Liver (tissue), 9 donors: ENCODE results near the gene DLK1. TPM values are rescaled to one million over a fixed set of nuclear protein-coding genes. Genes with fewer than 3 reads are reported as not detected.

Experiments
- DNase-seq: peaks from one replicate; pipeline ENCODE4 v3.0.0-alpha.2; 2017; ENCODE audit warnings: low spot score
- H3K27ac ChIP-seq, 2 donors: one replicate each; pipeline ENCODE4 v1.7.0; 2013; ENCODE audit warnings: inconsistent platforms in 2 of 2, low read length in 2 of 2, control low read depth in 1 of 2, low read depth in 1 of 2, mild to moderate bottlenecking in 1 of 2
- H3K27me3 ChIP-seq, 4 donors: one replicate each; pipeline versions ENCODE4 v1.6.1 to v1.7.0; 2013; ENCODE audit warnings: low read length in 3 of 4, inconsistent platforms in 1 of 4, mild to moderate bottlenecking in 1 of 4, moderate library complexity in 1 of 4; ENCODE audit not compliant: control insufficient read depth in 4 of 4, insufficient read depth in 4 of 4
- H3K36me3 ChIP-seq, 4 donors: one replicate each; pipeline versions ENCODE4 v1.6.1 to v1.7.0; 2013; ENCODE audit warnings: low read length in 3 of 4, mild to moderate bottlenecking in 3 of 4, low read depth in 1 of 4, moderate library complexity in 1 of 4; ENCODE audit not compliant: control insufficient read depth in 4 of 4, insufficient read depth in 3 of 4
- H3K4me1 ChIP-seq, 4 donors: one replicate each; pipeline versions ENCODE4 v1.6.1 to v1.7.0; 2013; ENCODE audit warnings: low read length in 3 of 4, mild to moderate bottlenecking in 3 of 4, moderate library complexity in 1 of 4; ENCODE audit not compliant: control insufficient read depth in 4 of 4, insufficient read depth in 4 of 4
- H3K4me3 ChIP-seq, 3 donors: one replicate each; pipeline versions ENCODE4 v1.6.1 to v1.7.0; 2013; ENCODE audit warnings: low read length in 3 of 3, control low read depth in 1 of 3, low read depth in 1 of 3, mild to moderate bottlenecking in 1 of 3
- H3K9ac ChIP-seq, 2 donors: one replicate each; pipeline ENCODE4 v1.7.0; 2013; ENCODE audit warnings: low read length in 2 of 2, mild to moderate bottlenecking in 2 of 2, moderate library complexity in 2 of 2, control low read depth in 1 of 2, low read depth in 1 of 2
- H3K9me3 ChIP-seq, 4 donors: one replicate each; pipeline versions ENCODE4 v1.6.1 to v1.7.0; 2013; ENCODE audit warnings: low read length in 3 of 4; ENCODE audit not compliant: control insufficient read depth in 4 of 4
- ATF3 ChIP-seq: IDR thresholded peaks from 2 replicates; pipeline ENCODE4 v1.6.1; 2016; ENCODE audit warnings: antibody characterized with exemption
- CTCF ChIP-seq: fragments of 150-350 bp; IDR thresholded peaks from 2 replicates; pipeline ENCODE4 v1.5.1; 2017; ENCODE audit warnings: improper control_type of control experiment, low read depth, low read length; ENCODE audit not compliant: missing input control
- EGR1 ChIP-seq, 2 donors: IDR thresholded peaks; 2 replicates each; pipeline ENCODE4 v1.6.1; 2016 to 2018; ENCODE audit warnings: antibody characterized with exemption in 2 of 2, low read depth in 2 of 2
- FOXA1 ChIP-seq: IDR thresholded peaks from 2 replicates; pipeline ENCODE4 v1.6.1; 2016; ENCODE audit warnings: antibody characterized with exemption
- FOXA2 ChIP-seq: IDR thresholded peaks from 2 replicates; pipeline ENCODE4 v1.6.1; 2016; ENCODE audit warnings: antibody characterized with exemption
- GABPA ChIP-seq, 2 donors: IDR thresholded peaks in 1 of 2; conservative IDR thresholded peaks in 1 of 2; 2 replicates each; pipeline ENCODE4 v1.6.1; 2016; ENCODE audit warnings: antibody characterized with exemption in 2 of 2, mild to moderate bottlenecking in 1 of 2, moderate library complexity in 1 of 2
- HNF4A ChIP-seq, 2 donors: conservative IDR thresholded peaks; 2 replicates each; pipeline ENCODE4 v1.6.1; 2016; ENCODE audit warnings: antibody characterized with exemption in 2 of 2, mild to moderate bottlenecking in 2 of 2
- HNF4G ChIP-seq: IDR thresholded peaks from 2 replicates; pipeline ENCODE4 v1.6.1; 2016; ENCODE audit warnings: antibody characterized with exemption
- JUND ChIP-seq, 2 donors: IDR thresholded peaks; 2 replicates each; pipeline ENCODE4 v1.6.1; 2016; ENCODE audit warnings: antibody characterized with exemption in 2 of 2
- MAX ChIP-seq: IDR thresholded peaks from 2 replicates; pipeline ENCODE4 v1.6.1; 2016; ENCODE audit warnings: antibody characterized with exemption
- NR2F2 ChIP-seq: IDR thresholded peaks from 2 replicates; pipeline ENCODE4 v1.6.1; 2016; ENCODE audit warnings: antibody characterized with exemption
- RAD21 ChIP-seq, 2 donors: IDR thresholded peaks; 2 replicates each; pipeline ENCODE4 v1.6.1; 2016; ENCODE audit warnings: antibody characterized with exemption in 2 of 2, mild to moderate bottlenecking in 2 of 2
- REST ChIP-seq: IDR thresholded peaks from 2 replicates; pipeline ENCODE4 v1.6.1; 2016; ENCODE audit warnings: antibody characterized with exemption, mild to moderate bottlenecking
- RXRA ChIP-seq, 2 donors: IDR thresholded peaks; 2 replicates each; pipeline ENCODE4 v1.6.1; 2017 to 2018; ENCODE audit warnings: antibody characterized with exemption in 2 of 2, mild to moderate bottlenecking in 1 of 2
- SP1 ChIP-seq: IDR thresholded peaks from 2 replicates; pipeline ENCODE4 v1.6.1; 2018; ENCODE audit warnings: antibody characterized with exemption, mild to moderate bottlenecking
- TAF1 ChIP-seq: conservative IDR thresholded peaks from 2 replicates; pipeline ENCODE4 v1.6.1; 2016; ENCODE audit warnings: antibody characterized with exemption, mild to moderate bottlenecking
- YY1 ChIP-seq: IDR thresholded peaks from 2 replicates; pipeline ENCODE4 v1.6.1; 2016; ENCODE audit warnings: antibody characterized with exemption, mild to moderate bottlenecking
- ZBTB33 ChIP-seq: IDR thresholded peaks from 2 replicates; pipeline ENCODE4 v1.6.1; 2016; ENCODE audit warnings: antibody characterized with exemption
- WGBS: extraction: QIAGEN DNeasy Blood & Tissue Kit; methylation state at CpG from one replicate; pipeline ENCODE4 v1.1.7; 2013; 5-methylcytosine and 5-hydroxymethylcytosine counted together
- polyA plus RNA-seq, 2 donors: library from polyadenylated mRNA; stranded (reverse) in 1 of 2; unstranded in 1 of 2; fragments of 200-250 nt in 1 of 2; fragments of >200 nt in 1 of 2; fragmentation: Nextera tagmentation in 1 of 2; extraction: Ambion mirVana in 1 of 2; gene quantifications; one replicate each; pipeline versions ENCODE4 v1.2.1 to v1.2.3, GENCODE V29; 2013 to 2015
- total RNA-seq, 2 donors: library from RNA; depleted of rRNA; stranded (reverse); fragments of >200 nt; gene quantifications; one replicate each; pipeline ENCODE4 v1.2.3, GENCODE V29; 2014
- donor health status: healthy.
- donor health status: healthy.
- donor health status: healthy.
- donor health status: healthy.
- donor health status: healthy.

DLK1 gene
- total and polyA plus RNA-seq, 4 donors, result 0.42 to 331 (median 1.8) TPM; not detected in 1

GRCh38 chr14:100708425-100709288, 18.0 kb upstream of the DLK1 start:
- peaks cover 0 to 7% (median 0%) of the 10 kb centered on the region in 4 donors for H3K27me3 ChIP-seq
- DNase-seq, result no peak
- H3K9ac ChIP-seq, result no peak overlapping the region
- WGBS, result 40% methylated on average over 40 of the region's 40 CpGs
- peaks cover 0 to 3% (median 0%) of the 10 kb centered on the region in 4 donors for H3K4me1 ChIP-seq
- H3K4me3 ChIP-seq, result no peak overlapping the region
- TF ChIP-seq FOXA2, result no peak
- TF ChIP-seq HNF4G, result no peak
- TF ChIP-seq YY1, result no peak
- TF ChIP-seq RXRA (IDR thresholded peaks at IDR 0.05), result no peak
- TF ChIP-seq JUND (IDR thresholded peaks at IDR 0.05), result no peak
- no peak for TF ChIP-seq SP1
- no peak for TF ChIP-seq FOXA1
- TF ChIP-seq NR2F2, result no peak
- no peak for TF ChIP-seq MAX
- TF ChIP-seq ATF3, result no peak
- no peak for TF ChIP-seq TAF1
- TF ChIP-seq EGR1 (IDR thresholded peaks at IDR 0.05; ENCODE audit: low read depth in 2 of 2), result no peak
- no peak for TF ChIP-seq REST
- no peak for TF ChIP-seq GABPA (IDR thresholded peaks at IDR 0.05 in 1 of 2, conservative IDR thresholded peaks at IDR 0.05 in 1 of 2)
- no peak for TF ChIP-seq RAD21 (IDR thresholded peaks at IDR 0.05)
- TF ChIP-seq HNF4A (conservative IDR thresholded peaks at IDR 0.05), result no peak
- no peak for TF ChIP-seq CTCF
- TF ChIP-seq ZBTB33, result no peak
- no peak overlapping the region for H3K27ac ChIP-seq
- H3K9me3 ChIP-seq, result no peaks in the 10 kb centered on the region
- H3K36me3 ChIP-seq, result no peaks in the 10 kb centered on the region
